Calu3 (cell line): ENCODE measurements around the gene L3MBTL3. TPM values are rescaled to one million over a fixed set of nuclear protein-coding genes. Genes with fewer than 3 reads are reported as not detected.

Experiments
- BruUV-seq: library from RNA; stranded (reverse); fragments of 400-500 nt; replicated peaks from 2 replicates; lab custom pipeline; 2021; lab: Mats Ljungman, UMichigan
- CTCF ChIA-PET: fragments of 300-600 bp; sonication (Branson Sonifier 250); formaldehyde crosslinking; loops from one replicate; lab custom pipeline; 2022; ENCODE audit warnings: antibody characterized with exemption; lab: Charles Lee
- DNase-seq: peaks from one replicate; pipeline ENCODE4 v3.0.0; 2022
- H3K27ac Mint-ChIP-seq: one replicate; pipeline ENCODE4 v1.8.0; 2022; ENCODE audit warnings: mixed read lengths; ENCODE audit not compliant: unreplicated experiment
- H3K27me3 Mint-ChIP-seq: one replicate; pipeline ENCODE4 v1.8.0; 2022; ENCODE audit warnings: mixed read lengths; ENCODE audit not compliant: unreplicated experiment
- H3K36me3 Mint-ChIP-seq: one replicate; pipeline ENCODE4 v1.8.0; 2022; ENCODE audit warnings: mild to moderate bottlenecking, moderate library complexity, mixed read lengths; ENCODE audit not compliant: insufficient read depth, unreplicated experiment
- H3K4me1 Mint-ChIP-seq: one replicate; pipeline ENCODE4 v1.8.0; 2022; ENCODE audit warnings: mild to moderate bottlenecking, low read depth, mixed read lengths; ENCODE audit not compliant: unreplicated experiment
- H3K4me3 Mint-ChIP-seq: one replicate; pipeline ENCODE4 v1.8.0; 2022; ENCODE audit warnings: mild to moderate bottlenecking, low read depth, moderate library complexity, mixed read lengths; ENCODE audit not compliant: unreplicated experiment
- H3K9me3 Mint-ChIP-seq: one replicate; pipeline ENCODE4 v1.8.0; 2022; ENCODE audit warnings: low read depth, mixed read lengths; ENCODE audit not compliant: unreplicated experiment
- intact Hi-C: fragments of 100-400 bp; cut with micrococcal nuclease; formaldehyde crosslinking; loops from one replicate; pipeline ENCODE4 v1.10.0; 2022; ENCODE audit not compliant: unreplicated experiment
- total RNA-seq: library from RNA; stranded (reverse); gene quantifications from 2 replicates; pipeline ENCODE4 v1.2.3, GENCODE V29; 2022
- TF ChIP-seq, protein P1 (sequence below): fragments of 200-600 bp; IDR thresholded peaks from one replicate; pipeline ENCODE4 v1.8.0; 2022; ENCODE audit warnings: antibody characterized with exemption; ENCODE audit not compliant: unreplicated experiment

Gene L3MBTL3
- total RNA-seq, 1 experiment from 2014 or later, result 9.6 TPM

DNA sequence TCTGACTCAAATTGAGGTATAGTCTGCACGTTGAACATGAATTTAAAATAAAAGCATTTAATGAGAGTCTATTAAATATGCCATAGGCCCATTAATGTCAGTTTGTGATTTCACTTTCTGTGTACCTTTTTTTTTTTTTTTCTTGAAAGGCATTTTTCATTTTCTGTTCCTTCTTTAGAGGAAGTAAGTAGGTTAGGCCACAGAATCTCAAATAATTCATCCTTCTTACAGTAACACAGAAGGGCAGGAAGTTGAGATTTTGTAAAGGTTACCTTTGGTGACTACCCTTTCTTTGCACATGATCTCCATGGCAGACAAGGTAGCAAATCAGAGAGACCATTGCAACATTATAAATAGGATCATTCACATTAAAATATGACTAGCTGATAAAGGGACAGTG is 9.6 kb downstream of the L3MBTL3 start:
- H3K4me3 Mint-ChIP-seq, result no peak overlapping the region
- no TSS peak for BruUV-seq
- no peaks in the 10 kb centered on the region for H3K36me3 Mint-ChIP-seq
- DNase-seq, result no peak
- no peak overlapping the region for H3K27ac Mint-ChIP-seq
- CTCF ChIA-PET, result no interaction called here
- H3K4me1 Mint-ChIP-seq, result no peaks in the 10 kb centered on the region
- TF ChIP-seq, protein P1, sequence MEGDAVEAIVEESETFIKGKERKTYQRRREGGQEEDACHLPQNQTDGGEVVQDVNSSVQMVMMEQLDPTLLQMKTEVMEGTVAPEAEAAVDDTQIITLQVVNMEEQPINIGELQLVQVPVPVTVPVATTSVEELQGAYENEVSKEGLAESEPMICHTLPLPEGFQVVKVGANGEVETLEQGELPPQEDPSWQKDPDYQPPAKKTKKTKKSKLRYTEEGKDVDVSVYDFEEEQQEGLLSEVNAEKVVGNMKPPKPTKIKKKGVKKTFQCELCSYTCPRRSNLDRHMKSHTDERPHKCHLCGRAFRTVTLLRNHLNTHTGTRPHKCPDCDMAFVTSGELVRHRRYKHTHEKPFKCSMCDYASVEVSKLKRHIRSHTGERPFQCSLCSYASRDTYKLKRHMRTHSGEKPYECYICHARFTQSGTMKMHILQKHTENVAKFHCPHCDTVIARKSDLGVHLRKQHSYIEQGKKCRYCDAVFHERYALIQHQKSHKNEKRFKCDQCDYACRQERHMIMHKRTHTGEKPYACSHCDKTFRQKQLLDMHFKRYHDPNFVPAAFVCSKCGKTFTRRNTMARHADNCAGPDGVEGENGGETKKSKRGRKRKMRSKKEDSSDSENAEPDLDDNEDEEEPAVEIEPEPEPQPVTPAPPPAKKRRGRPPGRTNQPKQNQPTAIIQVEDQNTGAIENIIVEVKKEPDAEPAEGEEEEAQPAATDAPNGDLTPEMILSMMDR, result no peak
- H3K27me3 Mint-ChIP-seq, result no peaks in the 10 kb centered on the region
- H3K9me3 Mint-ChIP-seq, result no peaks in the 10 kb centered on the region
- intact Hi-C loops, result loop anchor here (10.0 kb wide), 2 partner anchors 293 to 433 kb away; no protein-coding TSS in a partner anchor

DNA sequence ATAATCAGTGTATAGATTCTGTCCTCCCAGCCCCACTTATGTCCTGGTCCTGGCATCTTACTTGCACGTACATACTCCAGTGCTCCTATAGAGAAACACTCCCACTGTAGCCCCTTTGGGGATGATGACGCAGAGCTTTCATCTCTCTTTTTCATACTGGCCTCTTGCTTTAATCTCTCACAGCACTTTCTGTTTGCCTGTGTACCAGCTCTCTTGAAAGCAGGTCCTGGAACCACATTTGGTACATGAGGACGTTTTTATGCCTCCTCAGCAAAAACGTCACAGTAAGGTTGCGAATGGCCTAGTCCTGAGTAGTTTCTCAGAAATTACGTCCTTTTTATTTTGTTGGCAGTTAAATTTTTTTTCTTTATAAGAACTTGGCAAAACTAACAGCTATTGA is 10.8 kb downstream of the L3MBTL3 start:
- no peaks in the 10 kb centered on the region for H3K9me3 Mint-ChIP-seq
- no peak overlapping the region for H3K4me3 Mint-ChIP-seq
- H3K4me1 Mint-ChIP-seq, result no peaks in the 10 kb centered on the region
- no TSS peak for BruUV-seq
- H3K27me3 Mint-ChIP-seq, result no peaks in the 10 kb centered on the region
- intact Hi-C loops, result loop anchor here (10.0 kb wide), 2 partner anchors 294 to 434 kb away; no protein-coding TSS in a partner anchor
- CTCF ChIA-PET, result interaction anchor here (1.2 kb wide), 1 partner anchor 8 kb away, joined by 3 read pairs; no protein-coding TSS in a partner anchor
- DNase-seq, result no peak
- H3K36me3 Mint-ChIP-seq, result no peaks in the 10 kb centered on the region
- TF ChIP-seq, protein P1, result no peak
- no peak overlapping the region for H3K27ac Mint-ChIP-seq

DNA sequence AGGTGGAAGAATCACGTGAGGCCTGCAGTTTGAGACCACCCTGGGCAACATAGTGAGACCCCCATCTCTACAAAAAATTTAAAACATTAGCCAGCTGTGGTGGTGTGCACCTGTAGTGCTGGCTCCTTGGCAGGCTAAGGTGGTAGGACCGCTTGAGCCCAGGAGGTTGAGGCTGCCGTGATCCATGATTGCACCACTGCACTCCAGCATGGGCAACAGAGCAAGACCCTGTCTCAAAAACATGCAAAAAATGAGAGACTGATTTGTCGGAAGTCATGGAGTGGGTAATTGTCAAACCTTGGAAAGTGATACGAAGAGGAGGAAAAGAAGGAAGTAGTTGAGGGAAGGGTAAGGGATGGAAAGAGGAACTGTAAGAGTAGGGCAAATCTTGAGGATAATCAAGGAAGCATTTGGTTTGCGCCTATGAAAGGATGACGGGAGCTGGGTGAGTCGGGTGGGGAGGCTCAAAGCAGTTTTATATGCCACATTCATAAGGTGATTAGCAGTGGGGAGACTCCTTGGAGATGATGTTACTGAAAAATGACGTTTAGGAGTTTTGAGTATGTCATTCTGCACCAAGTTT is 14.5 kb downstream of the L3MBTL3 start:
- BruUV-seq, result no TSS peak
- intact Hi-C loops, result no loop called here
- H3K36me3 Mint-ChIP-seq, result no peaks in the 10 kb centered on the region
- no peak overlapping the region for H3K27ac Mint-ChIP-seq
- H3K4me1 Mint-ChIP-seq, result no peaks in the 10 kb centered on the region
- H3K9me3 Mint-ChIP-seq, result no peaks in the 10 kb centered on the region
- CTCF ChIA-PET, result no interaction called here
- H3K27me3 Mint-ChIP-seq, result no peaks in the 10 kb centered on the region
- no peak for DNase-seq
- no peak overlapping the region for H3K4me3 Mint-ChIP-seq
- TF ChIP-seq, protein P1, result no peak

- CTCF ChIA-PET, result no interaction called here
- Mint-ChIP-seq H3K36me3 (no peaks in the 10 kb centered on the region), H3K4me1 (no peaks in the 10 kb centered on the region), H3K9me3 (no peaks in the 10 kb centered on the region), H3K27ac (no peak overlapping the region), H3K27me3 (no peaks in the 10 kb centered on the region), H3K4me3 (no peak overlapping the region)
- intact Hi-C loops, result no loop called here
- no TSS peak for BruUV-seq
- no peak for DNase-seq
- TF ChIP-seq, protein P1, result no peak
These were observed 15.6 kb downstream of the L3MBTL3 start for GRCh38 chr6:130033949-130034348.
